Activated naive CD4-positive, alpha-beta T cell treated with anti-CD3 and anti-CD28 coated beads, Interleukin-2, amount 50 U/mL, for 72 hours (primary cell): ENCODE data around the gene RHPN2. TPM values are rescaled to one million over a fixed set of nuclear protein-coding genes. Genes with fewer than 3 reads are reported as not detected.
"Not testable (repeated sequence)": the region's sequence is repeated elsewhere in the genome, so short reads cannot be mapped to it uniquely, and the experiment has no call there.

ENCODE experiments used
- ATAC-seq, 2 donors: fragments of 150-1000 bp; cut with Tn5 transposase; 2 replicates each; pipeline ENCODE4 v1.10.0; 2021; ENCODE audit warnings: mild to moderate bottlenecking in 2 of 2, moderate library complexity in 2 of 2
- DNase-seq, 2 donors: peaks; one replicate each; pipeline ENCODE4 v3.0.0; 2021 to 2022; ENCODE audit warnings: low spot score in 2 of 2
- H3K27ac Mint-ChIP-seq, 2 donors: one replicate each; pipeline ENCODE4 v1.8.0; 2022; ENCODE audit warnings: mild to moderate bottlenecking in 2 of 2, mixed read lengths in 2 of 2
- H3K36me3 Mint-ChIP-seq, 2 donors: one replicate each; pipeline ENCODE4 v1.8.0; 2022; ENCODE audit warnings: mixed read lengths in 2 of 2
- H3K9me3 Mint-ChIP-seq, 2 donors: one replicate each; pipeline ENCODE4 v1.8.0; 2022; ENCODE audit warnings: mixed read lengths in 2 of 2
- total RNA-seq, 2 donors: library from RNA; stranded (reverse); gene quantifications; one replicate each; pipeline ENCODE4 v1.2.3, GENCODE V29; 2022

Gene RHPN2
- total RNA-seq, 2 donors from 2014 or later = 2.0 to 4.7 TPM

- no peaks in the 10 kb centered on the region for H3K36me3 Mint-ChIP-seq
- no peak for ATAC-seq
- H3K9me3 Mint-ChIP-seq = no peaks in the 10 kb centered on the region
- H3K27ac Mint-ChIP-seq = no peak overlapping the region
- no peak for DNase-seq
Observed at GRCh38 chr19:33005440-33005839, 59.2 kb downstream of the RHPN2 start.

- not testable (repeated sequence) for H3K36me3 Mint-ChIP-seq, H3K27ac Mint-ChIP-seq, ATAC-seq, H3K9me3 Mint-ChIP-seq, DNase-seq
Observed at GRCh38 chr19:33003424-33004024, 61.2 kb downstream of the RHPN2 start.

GRCh38 chr19:33002126-33002865, 62.4 kb downstream of the RHPN2 start:
- not testable (repeated sequence) for H3K36me3 Mint-ChIP-seq, DNase-seq, H3K9me3 Mint-ChIP-seq, ATAC-seq, H3K27ac Mint-ChIP-seq

GRCh38 chr19:33000910-33001309, 63.8 kb downstream of the RHPN2 start:
- Mint-ChIP-seq H3K9me3 (no peaks in the 10 kb centered on the region), H3K27ac (peak overlapping the region in 1 of 2 donors; percentile 19), H3K36me3 (no peaks in the 10 kb centered on the region)
- ATAC-seq (no peak), DNase-seq (no peak)

GRCh38 chr19:33000510-33000909, 64.2 kb downstream of the RHPN2 start:
- Mint-ChIP-seq H3K27ac (peak overlapping the region in 1 of 2 donors; percentile 19), H3K9me3 (no peaks in the 10 kb centered on the region), H3K36me3 (no peaks in the 10 kb centered on the region)
- peak in 1 of 2 donors; percentile 33 for ATAC-seq
- no peak for DNase-seq

GRCh38 chr19:32998722-32999121, 66.0 kb downstream of the RHPN2 start:
- H3K36me3 Mint-ChIP-seq = no peaks in the 10 kb centered on the region
- DNase-seq (no peak), ATAC-seq (no peak)
- H3K27ac Mint-ChIP-seq = no peak overlapping the region
- no peaks in the 10 kb centered on the region for H3K9me3 Mint-ChIP-seq

- no peaks in the 10 kb centered on the region for H3K9me3 Mint-ChIP-seq
- ATAC-seq = no peak
Observed at GRCh38 chr19:32997716-32998355, 66.9 kb downstream of the RHPN2 start.

GRCh38 chr19:32997061-32997464, 67.6 kb downstream of the RHPN2 start:
- ATAC-seq, H3K9me3 Mint-ChIP-seq, DNase-seq, H3K36me3 Mint-ChIP-seq, H3K27ac Mint-ChIP-seq: not testable (repeated sequence)

More at GRCh38 chr19:32997716-32998355, 66.9 kb downstream of the RHPN2 start:
- Mint-ChIP-seq H3K27ac (peak overlapping the region in 1 of 2 donors; percentile 56), H3K36me3 (no peaks in the 10 kb centered on the region)
- no peak for DNase-seq

GRCh38 chr19:32995966-32996365, 68.7 kb downstream of the RHPN2 start:
- not testable (repeated sequence) for H3K36me3 Mint-ChIP-seq, H3K9me3 Mint-ChIP-seq, DNase-seq, H3K27ac Mint-ChIP-seq, ATAC-seq

- Mint-ChIP-seq H3K27ac (no peak overlapping the region), H3K9me3 (no peaks in the 10 kb centered on the region), H3K36me3 (no peaks in the 10 kb centered on the region)
- ATAC-seq (no peak), DNase-seq (no peak)
Observed at GRCh38 chr19:32988724-32989123, 76.0 kb downstream of the RHPN2 start.

GRCh38 chr19:32988254-32988653, 76.4 kb downstream of the RHPN2 start:
- H3K36me3 Mint-ChIP-seq, H3K27ac Mint-ChIP-seq, ATAC-seq, DNase-seq, H3K9me3 Mint-ChIP-seq: not testable (repeated sequence)

- not testable (repeated sequence) for H3K9me3 Mint-ChIP-seq, H3K36me3 Mint-ChIP-seq, DNase-seq, ATAC-seq, H3K27ac Mint-ChIP-seq
Observed at GRCh38 chr19:32982488-32982887, 82.2 kb downstream of the RHPN2 start.

GRCh38 chr19:32979807-32980206, 84.9 kb downstream of the RHPN2 start:
- not testable (repeated sequence) for H3K36me3 Mint-ChIP-seq, DNase-seq, H3K27ac Mint-ChIP-seq, ATAC-seq, H3K9me3 Mint-ChIP-seq

GRCh38 chr19:32977813-32978212, 86.9 kb downstream of the RHPN2 start:
- H3K36me3 Mint-ChIP-seq = not testable (repeated sequence)

GRCh38 chr19:32977280-32977679, 87.4 kb downstream of the RHPN2 start:
- H3K36me3 Mint-ChIP-seq = peaks cover 0 to 8% of the 10 kb centered on the region in 2 donors
- H3K9me3 Mint-ChIP-seq = no peaks in the 10 kb centered on the region
- no peak for ATAC-seq
- no peak for DNase-seq
- no peak overlapping the region for H3K27ac Mint-ChIP-seq

More at GRCh38 chr19:32977813-32978212, 86.9 kb downstream of the RHPN2 start:
- not testable (repeated sequence) for DNase-seq, ATAC-seq, H3K27ac Mint-ChIP-seq, H3K9me3 Mint-ChIP-seq

GRCh38 chr19:32976223-32976805, 88.4 kb downstream of the RHPN2 start:
- Mint-ChIP-seq H3K9me3 (no peaks in the 10 kb centered on the region), H3K36me3 (peaks cover 6 to 13% of the 10 kb centered on the region in 2 donors), H3K27ac (no peak overlapping the region)
- ATAC-seq (no peak), DNase-seq (peak in 1 of 2 donors; percentile 79)
